ENCODE results near the gene MMP23B.

Gene MMP23B

GRCh38 chr1:1620433-1621139 lies 11.4 kb upstream of the MMP23B start:
- DNase-seq (ENCODE audit: low read depth): no peak
- no peak for TF ChIP-seq CTCF (conservative IDR thresholded peaks at IDR 0.05; ENCODE audit: control insufficient read depth, insufficient read depth, low read depth, low read length)
- no peak overlapping the region for H3K4me3 ChIP-seq (ENCODE audit: control insufficient read depth, low read depth, low read length)

- TF ChIP-seq CTCF (conservative IDR thresholded peaks at IDR 0.05; ENCODE audit: control insufficient read depth, insufficient read depth, low read depth, low read length): no peak
- no peak overlapping the region for H3K4me3 ChIP-seq (ENCODE audit: control insufficient read depth, low read depth, low read length)
- no peak for DNase-seq (ENCODE audit: low read depth)
Observed at GRCh38 chr1:1621173-1622009, 10.6 kb upstream of the MMP23B start.

- no peak overlapping the region for H3K4me3 ChIP-seq (ENCODE audit: control insufficient read depth, low read depth, low read length)
- peak; percentile 37 for DNase-seq (ENCODE audit: low read depth)
- TF ChIP-seq CTCF (conservative IDR thresholded peaks at IDR 0.05; ENCODE audit: control insufficient read depth, insufficient read depth, low read depth, low read length): no peak
Observed at GRCh38 chr1:1622010-1622787, 9.8 kb upstream of the MMP23B start.

DNA sequence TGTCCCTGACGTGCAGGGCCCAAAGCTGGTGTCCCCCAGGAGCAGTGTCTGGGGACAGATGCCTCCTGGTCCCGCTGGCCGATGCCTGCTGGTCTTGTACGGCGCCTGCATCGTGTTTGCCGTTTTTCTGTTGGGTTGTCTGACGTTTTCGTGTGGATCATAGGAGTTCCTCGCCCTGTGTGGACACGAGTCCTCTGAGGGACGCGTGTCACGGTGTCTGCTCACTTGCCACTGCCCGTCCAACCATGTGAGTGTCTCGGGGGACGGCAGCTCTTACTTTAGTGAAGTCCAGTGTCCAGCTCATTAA lies 9.2 kb upstream of the MMP23B start:
- DNase-seq (ENCODE audit: low read depth): no peak
- TF ChIP-seq CTCF (conservative IDR thresholded peaks at IDR 0.05; ENCODE audit: control insufficient read depth, insufficient read depth, low read depth, low read length): no peak
- H3K4me3 ChIP-seq (ENCODE audit: control insufficient read depth, low read depth, low read length): no peak overlapping the region

DNA sequence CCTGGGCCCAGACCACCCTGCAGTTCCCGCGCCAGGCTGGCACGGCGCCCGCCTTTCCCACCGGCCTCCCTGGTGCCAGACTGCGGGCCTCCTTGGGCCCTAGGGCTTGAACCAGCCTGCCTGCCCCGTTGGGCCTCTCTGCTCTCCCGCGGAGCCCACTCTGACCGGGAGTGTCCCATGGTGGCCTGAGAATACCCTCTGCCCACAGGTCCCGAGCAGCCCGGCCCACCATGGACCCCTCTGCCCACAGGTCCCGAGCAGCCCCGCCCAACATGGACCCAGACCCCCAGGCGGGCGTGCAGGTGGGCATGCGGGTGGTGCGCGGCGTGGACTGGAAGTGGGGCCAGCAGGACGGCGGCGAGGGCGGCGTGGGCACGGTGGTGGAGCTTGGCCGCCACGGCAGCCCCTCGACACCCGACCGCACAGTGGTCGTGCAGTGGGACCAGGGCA lies 8.8 kb upstream of the MMP23B start:
- no peak for TF ChIP-seq CTCF (conservative IDR thresholded peaks at IDR 0.05; ENCODE audit: control insufficient read depth, insufficient read depth, low read depth, low read length)
- H3K4me3 ChIP-seq (ENCODE audit: control insufficient read depth, low read depth, low read length): no peak overlapping the region
- DNase-seq (ENCODE audit: low read depth): no peak

DNA sequence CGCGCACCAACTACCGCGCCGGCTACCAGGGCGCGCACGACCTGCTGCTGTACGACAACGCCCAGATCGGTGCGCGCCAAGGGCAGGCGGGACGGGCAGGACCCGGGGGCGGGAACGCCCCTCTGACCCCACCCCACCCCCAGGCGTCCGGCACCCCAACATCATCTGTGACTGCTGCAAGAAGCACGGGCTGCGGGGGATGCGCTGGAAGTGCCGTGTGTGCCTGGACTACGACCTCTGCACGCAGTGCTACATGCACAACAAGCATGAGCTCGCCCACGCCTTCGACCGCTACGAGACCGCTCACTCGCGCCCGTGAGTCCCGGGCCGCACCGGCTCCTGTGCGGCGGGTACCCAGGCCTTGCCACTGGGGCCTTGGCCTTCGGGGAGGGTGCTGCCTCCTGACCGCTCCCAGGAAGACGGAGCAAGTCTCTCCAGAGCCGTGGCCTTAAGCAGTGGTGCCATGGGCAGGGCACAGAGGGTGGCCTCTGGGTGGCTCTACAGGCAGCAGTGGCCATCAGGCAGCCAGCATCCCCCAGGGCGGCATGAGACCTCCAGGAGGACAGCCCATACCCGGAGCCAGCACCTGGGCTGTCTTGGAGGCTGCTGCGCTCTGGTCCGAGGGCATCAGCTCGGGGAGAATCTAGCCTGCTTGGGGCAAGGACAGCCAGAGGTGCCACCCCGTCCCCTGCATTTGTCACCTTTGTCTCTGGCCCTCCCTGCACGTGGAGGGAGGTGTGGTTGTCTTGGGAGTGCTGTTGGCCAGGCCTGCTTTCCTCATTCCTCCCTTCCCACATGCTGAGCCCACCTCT lies 8.1 kb upstream of the MMP23B start:
- no peak overlapping the region for H3K4me3 ChIP-seq (ENCODE audit: control insufficient read depth, low read depth, low read length)
- TF ChIP-seq CTCF (conservative IDR thresholded peaks at IDR 0.05; ENCODE audit: control insufficient read depth, insufficient read depth, low read depth, low read length): no peak
- no peak for DNase-seq (ENCODE audit: low read depth)
